H1 (cell line): ENCODE measurements around the gene ZNF385B. TPM values are rescaled to one million over a fixed set of nuclear protein-coding genes. Genes with fewer than 3 reads are reported as not detected.

Experiments used
- CHD2 ChIP-seq: IDR thresholded peaks from 2 replicates; pipeline ENCODE4 v1.6.1; 2012; ENCODE audit warnings: low read length, improper control_type of control experiment
- ZNF274 ChIP-seq: IDR thresholded peaks from 2 replicates; pipeline ENCODE4 v1.7.0; 2012; ENCODE audit warnings: low read length, borderline replicate concordance; ENCODE audit errors: extremely low read depth
- polyA plus RNA-seq, 7 experiments: library from polyadenylated mRNA; depleted of rRNA in 3 of 7; stranded (reverse) in 5 of 7; unstranded in 2 of 7; fragments of >200 nt in 5 of 7; fragments of 200-250 nt in 2 of 7; gene quantifications; 1 replicate in 5 of 7; 2 replicates in 1 of 7; 4 replicates in 1 of 7; pipeline versions ENCODE4 v1.2.1 to v1.2.3, GENCODE V29; 2011 to 2013; ENCODE audit warnings: missing spikeins in 2 of 7, mixed read lengths in 2 of 7
- total RNA-seq: library from RNA; stranded (reverse); fragmentation: NEBNext Ultra II Directional; extraction: Animal tissue kit (Norgen Biotek cat#: 25700); gene quantifications from 2 replicates; pipeline ENCODE4 v1.2.1, GENCODE V29; 2021
- TF ChIP-seq, protein P1 (sequence below): IDR thresholded peaks from 2 replicates; pipeline ENCODE4 v1.6.1; 2012; ENCODE audit warnings: low read length, inconsistent platforms

ZNF385B gene
- total and polyA plus RNA-seq, 2 of the 8 experiments (the other 6 are each of a cell fraction or from before 2014, with no cell fraction given), result 1.1 to 3.7 TPM

DNA sequence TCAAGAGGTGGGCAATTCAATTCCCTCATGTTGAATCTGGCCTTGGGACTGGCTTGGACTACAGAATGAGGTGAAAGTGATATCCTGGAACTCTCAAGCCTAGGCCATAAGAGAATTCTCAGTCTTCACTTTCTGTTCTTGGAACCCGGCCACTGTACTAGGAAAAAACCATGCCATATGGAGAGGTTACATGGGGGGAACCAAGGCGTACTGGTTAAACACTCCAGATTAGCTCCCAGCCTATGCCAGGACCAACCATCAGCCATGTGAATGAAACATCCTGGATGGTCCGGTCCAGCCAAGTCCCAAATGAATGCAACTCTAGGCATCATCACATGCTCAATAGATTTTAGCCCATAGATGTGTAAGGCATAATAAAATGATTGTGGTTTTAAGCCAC lies 56.4 kb downstream of the ZNF385B start (continued):
- TF ChIP-seq, protein P1, sequence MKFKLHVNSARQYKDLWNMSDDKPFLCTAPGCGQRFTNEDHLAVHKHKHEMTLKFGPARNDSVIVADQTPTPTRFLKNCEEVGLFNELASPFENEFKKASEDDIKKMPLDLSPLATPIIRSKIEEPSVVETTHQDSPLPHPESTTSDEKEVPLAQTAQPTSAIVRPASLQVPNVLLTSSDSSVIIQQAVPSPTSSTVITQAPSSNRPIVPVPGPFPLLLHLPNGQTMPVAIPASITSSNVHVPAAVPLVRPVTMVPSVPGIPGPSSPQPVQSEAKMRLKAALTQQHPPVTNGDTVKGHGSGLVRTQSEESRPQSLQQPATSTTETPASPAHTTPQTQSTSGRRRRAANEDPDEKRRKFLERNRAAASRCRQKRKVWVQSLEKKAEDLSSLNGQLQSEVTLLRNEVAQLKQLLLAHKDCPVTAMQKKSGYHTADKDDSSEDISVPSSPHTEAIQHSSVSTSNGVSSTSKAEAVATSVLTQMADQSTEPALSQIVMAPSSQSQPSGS, result no peak
- no peak for TF ChIP-seq CHD2
- TF ChIP-seq ZNF274, result no peak
